T-cell (primary cell): ENCODE results near the gene MIA3. TPM values are rescaled to one million over a fixed set of nuclear protein-coding genes. Genes with fewer than 3 reads are reported as not detected.

Experiments used
- ATAC-seq, 4 experiments: fragments of 200-7000 bp in 3 of 4; fragments of 150-1000 bp in 1 of 4; cut with Tn5 transposase; replicated peaks in 1 of 4; 1 replicate in 3 of 4; 2 replicates in 1 of 4; pipeline ENCODE4 v1.10.0; 2021; ENCODE audit warnings: moderate library complexity in 3 of 4, mild to moderate bottlenecking in 2 of 4, moderate number of reproducible peaks in 1 of 4
- CTCF ChIA-PET, 2 donors: fragments of 300-600 bp; sonication (Branson Sonifier 250); formaldehyde crosslinking; loops; one replicate each; lab custom pipeline; 2022; ENCODE audit warnings: antibody characterized with exemption in 2 of 2; lab: Charles Lee
- POLR2A ChIA-PET, 2 donors: fragments of 300-600 bp; sonication (Branson Sonifier 250); formaldehyde crosslinking; loops; one replicate each; lab custom pipeline; 2022; ENCODE audit warnings: antibody characterized with exemption in 2 of 2; lab: Charles Lee
- DNase-seq, 35 experiments: peaks; one replicate each; pipeline versions ENCODE4 v3.0.0 to v3.0.0-alpha.2; 2013 to 2023
- H3K27ac ChIP-seq: one replicate; pipeline ENCODE4 v1.5.1; 2013; ENCODE audit warnings: low read length
- H3K27me3 ChIP-seq, 2 experiments: replicated peaks in 1 of 2; 1 replicate in 1 of 2; 2 replicates in 1 of 2; pipeline versions ENCODE4 v1.6.1 to v1.7.0; 2013; ENCODE audit warnings: low read length in 1 of 2, mixed read lengths in 1 of 2; ENCODE audit not compliant: control insufficient read depth in 2 of 2, insufficient read depth in 2 of 2; ENCODE audit errors: extremely low read depth in 1 of 2
- H3K36me3 ChIP-seq, 2 donors: 1 replicate in 1 of 2; 2 replicates in 1 of 2; pipeline versions ENCODE4 v1.6.1 to v1.7.0; 2013; ENCODE audit warnings: low read length in 1 of 2; ENCODE audit not compliant: control insufficient read depth in 2 of 2, insufficient read depth in 1 of 2; ENCODE audit errors: extremely low read depth in 1 of 2
- H3K4me1 ChIP-seq, 2 experiments: 1 replicate in 1 of 2; 2 replicates in 1 of 2; pipeline versions ENCODE4 v1.6.1 to v1.7.0; 2013; ENCODE audit warnings: low read length in 2 of 2, mixed read lengths in 1 of 2; ENCODE audit not compliant: insufficient read depth in 2 of 2, control insufficient read depth in 1 of 2; ENCODE audit errors: extremely low read depth in 1 of 2
- H3K4me3 ChIP-seq, 2 donors: 1 replicate in 1 of 2; 2 replicates in 1 of 2; pipeline versions ENCODE4 v1.5.1 to v1.7.0; 2013; ENCODE audit warnings: mild to moderate bottlenecking in 2 of 2, low read length in 1 of 2, moderate library complexity in 1 of 2; ENCODE audit not compliant: control insufficient read depth in 1 of 2; ENCODE audit errors: extremely low read depth in 1 of 2
- H3K9me3 ChIP-seq: 2 replicates; pipeline ENCODE4 v1.7.0; 2013
- H3K27ac Mint-ChIP-seq, 2 donors: one replicate each; pipeline ENCODE4 v1.8.0; 2020 to 2021; ENCODE audit warnings: mild to moderate bottlenecking in 2 of 2, mixed read lengths in 2 of 2
- H3K27me3 Mint-ChIP-seq, 2 donors: one replicate each; pipeline ENCODE4 v1.8.0; 2021 to 2022; ENCODE audit warnings: mixed read lengths in 2 of 2
- H3K36me3 Mint-ChIP-seq: one replicate; pipeline ENCODE4 v1.8.0; 2021; ENCODE audit warnings: mixed read lengths
- H3K4me1 Mint-ChIP-seq, 3 donors: one replicate each; pipeline ENCODE4 v1.8.0; 2020 to 2022; ENCODE audit warnings: mixed read lengths in 3 of 3, mild to moderate bottlenecking in 1 of 3
- H3K4me3 Mint-ChIP-seq, 3 donors: one replicate each; pipeline ENCODE4 v1.8.0; 2020 to 2022; ENCODE audit warnings: mild to moderate bottlenecking in 3 of 3, mixed read lengths in 3 of 3, moderate library complexity in 3 of 3
- H3K9me3 Mint-ChIP-seq, 3 donors: one replicate each; pipeline ENCODE4 v1.8.0; 2020 to 2022; ENCODE audit warnings: mixed read lengths in 3 of 3
- WGBS: methylation state at CpG from one replicate; pipeline ENCODE4 v1.1.5; 2013; ENCODE audit warnings: missing lambda C conversion rate; ENCODE audit not compliant: insufficient coverage; 5-methylcytosine and 5-hydroxymethylcytosine counted together
- total RNA-seq, 35 experiments: library from RNA in 6 of 35; stranded (reverse) in 6 of 35; fragments of 120-200 nt in 1 of 35; gene quantifications; one replicate each; pipeline versions ENCODE4 v1.2.1 to v1.2.4 and lab custom pipeline; 2013 to 2026

The MIA3 gene
- total RNA-seq, 5 donors from 2014 or later (not counting 1 experiment from before 2014, with no cell fraction given): 86.5 to 116 (median 102) TPM

DNA sequence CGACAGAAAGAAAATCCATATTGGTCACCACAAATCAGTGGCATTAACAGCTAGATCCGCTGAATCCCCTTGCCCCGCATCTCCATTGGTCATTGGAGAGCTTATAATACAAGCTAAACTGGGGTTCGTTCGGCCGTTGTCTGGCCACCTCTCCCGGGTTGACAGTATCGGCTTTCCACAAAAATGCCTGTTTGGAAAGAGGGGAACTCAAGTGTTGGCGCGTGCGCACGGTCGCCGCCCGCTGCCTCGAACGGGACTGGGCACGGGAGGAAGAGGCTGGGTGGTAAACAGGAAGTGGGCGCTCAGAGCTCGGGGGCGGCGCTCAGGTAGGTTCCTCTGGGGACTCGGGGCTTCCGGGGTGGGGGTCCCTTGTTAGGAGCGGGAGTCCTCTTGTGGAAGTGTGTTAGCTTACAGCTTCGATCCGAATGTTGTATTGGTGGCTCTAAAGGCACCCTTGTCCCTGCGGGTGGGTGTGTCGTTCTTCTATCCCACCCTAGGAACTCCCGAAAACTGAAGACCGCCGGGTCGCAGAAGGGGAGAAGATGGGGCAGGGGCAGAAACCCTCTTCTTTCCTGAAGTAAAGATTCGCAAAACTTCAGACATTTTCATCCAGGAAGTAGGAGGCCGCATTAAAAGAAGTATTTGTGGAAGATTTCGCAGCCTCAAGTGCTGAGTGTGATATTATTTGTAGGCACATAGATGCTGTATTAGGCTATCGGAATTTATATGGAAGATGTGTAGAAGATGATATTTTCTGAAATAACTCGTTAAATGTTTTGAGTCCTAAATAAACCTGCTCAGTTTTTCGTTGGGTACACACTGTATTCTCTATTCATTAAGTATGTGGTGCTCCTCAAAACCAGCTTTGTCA lies 95.4 kb downstream of the MIA3 start:
- Mint-ChIP-seq H3K36me3 (peaks cover 29% of the 10 kb centered on the region), H3K4me3 (peak overlapping the region; percentile 93 to 99 (median 96)), H3K27ac (peak overlapping the region; percentile 99 to 100), H3K27me3 (no peaks in the 10 kb centered on the region), H3K4me1 (peaks cover 60 to 67% (median 62%) of the 10 kb centered on the region in 3 donors), H3K9me3 (no peaks in the 10 kb centered on the region)
- POLR2A ChIA-PET: interaction anchor here (0.5 to 1.9 kb wide), 7 partner anchors 49 to 1009 kb away, joined by 3 to 9 read pairs (median 5); partner anchors contain the start of gene TAF1A (in 1 of the 2)
- DNase-seq (peak; percentile 84 to 98 (median 93)), ATAC-seq (peak; percentile 74 to 81 (median 74))
- CTCF ChIA-PET: interaction anchor here (0.6 to 2.6 kb wide), 8 partner anchors 19 to 376 kb away, joined by 3 to 17 read pairs (median 4); partner anchors contain the start of gene TAF1A (in 1 of the 2)
- H3K27ac ChIP-seq: peak overlapping the region; percentile 99
- 0% methylated on average over 28 of the region's 39 CpGs for WGBS
- H3K4me1 ChIP-seq: peaks cover 11 to 18% of the 10 kb centered on the region in 2 experiments
- peaks cover 0 to 24% of the 10 kb centered on the region in 2 donors for H3K36me3 ChIP-seq
- H3K27me3 ChIP-seq: no peaks in the 10 kb centered on the region
- H3K4me3 ChIP-seq: peak overlapping the region; percentile 89 to 100
- H3K9me3 ChIP-seq: no peaks in the 10 kb centered on the region

DNA sequence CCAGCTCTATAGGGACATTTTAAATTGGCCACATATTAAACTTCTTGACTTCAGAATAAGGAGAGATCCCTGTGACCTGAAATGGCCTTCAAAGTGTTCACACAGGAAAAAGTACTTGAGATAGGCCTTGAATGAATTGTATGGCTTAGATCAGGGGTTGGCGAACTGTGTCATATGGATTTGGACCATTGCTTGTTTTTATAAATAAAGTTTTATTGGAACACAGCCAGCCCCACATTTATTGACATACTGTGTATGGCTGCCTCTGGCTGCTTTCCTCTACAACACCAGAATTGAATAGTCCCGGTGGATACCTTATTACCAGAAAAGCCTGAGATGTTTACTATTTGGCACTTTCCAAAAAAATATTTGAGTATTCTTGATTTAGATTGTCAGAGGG lies 98.5 kb downstream of the MIA3 start:
- no CpG with 5 or more reads among the region's 2 CpGs for WGBS

More for the DNA sequence above, 98.5 kb downstream of the MIA3 start:
- Histone ChIP-seq H3K9me3 (no peaks in the 10 kb centered on the region), H3K27ac (no peak overlapping the region), H3K27me3 (no peaks in the 10 kb centered on the region), H3K4me3 (no peak overlapping the region), H3K4me1 (peaks cover 4 to 8% of the 10 kb centered on the region in 2 experiments), H3K36me3 (peaks cover 0 to 44% of the 10 kb centered on the region in 2 donors)
- H3K36me3 Mint-ChIP-seq: peaks cover 30% of the 10 kb centered on the region
- ChIA-PET CTCF (interaction anchor here in 1 of 2 donors (0.6 kb wide), 1 partner anchor 36 kb away, joined by 4 read pairs; no protein-coding TSS in a partner anchor), POLR2A (no interaction called here)
- ATAC-seq (no peak), DNase-seq (no peak)
- H3K4me1 Mint-ChIP-seq: peaks cover 43 to 49% (median 43%) of the 10 kb centered on the region in 3 donors
- no peak overlapping the region for H3K4me3 Mint-ChIP-seq
- H3K27ac Mint-ChIP-seq: peak overlapping the region in 1 of 2 donors; percentile 1
- no peaks in the 10 kb centered on the region for H3K27me3 Mint-ChIP-seq
- no peaks in the 10 kb centered on the region for H3K9me3 Mint-ChIP-seq

Other genes with a start within 250 kb of the MIA3 start
- 1 to 10 TPM in 2 of 5 donors, under 1 TPM in 1, not detected in 2; 0.53 to 1.4 (median 1.0) TPM for gene HHIPL2, start 70.0 kb upstream of the MIA3 start, total RNA-seq
- 10 to 100 TPM in 3 of 5 donors, 1 to 10 TPM in 2; 5.7 to 14.0 (median 12.3) TPM for gene TAF1A, start 28.2 kb upstream of the MIA3 start, total RNA-seq
- gene AIDA, start 94.4 kb downstream of the MIA3 start, total RNA-seq: 10 to 100 TPM; 43.4 to 59.4 (median 52.7) TPM
- gene BROX, start 94.5 kb downstream of the MIA3 start, total RNA-seq: 10 to 100 TPM; 45.3 to 53.9 (median 52.0) TPM
- gene FAM177B, start 119.1 kb downstream of the MIA3 start, total RNA-seq: 1 to 10 TPM in 2 of 5 donors, under 1 TPM in 3; 0.58 to 3.3 (median 0.60) TPM
- 1 to 10 TPM; 2.7 to 4.5 (median 3.1) TPM for gene DISP1, start 196.9 kb downstream of the MIA3 start, total RNA-seq